Upper lobe of right lung (tissue), 1 donor: ENCODE results near the gene FNIP2. TPM values are rescaled to one million over a fixed set of nuclear protein-coding genes. Genes with fewer than 3 reads are reported as not detected.
"Not testable (repeated sequence)": the region's sequence is repeated elsewhere in the genome, so short reads cannot be mapped to it uniquely, and the experiment has no call there.

Experiments used
- ATAC-seq: fragments of 200-7000 bp; cut with Tn5 transposase; one replicate; pipeline ENCODE4 v1.9.1; 2020; ENCODE audit warnings: mild to moderate bottlenecking, moderate library complexity
- DNase-seq: peaks from one replicate; pipeline ENCODE4 v3.0.0-alpha.2; 2020
- H3K27ac ChIP-seq: fragments of 200-600 bp; one replicate; pipeline ENCODE4 v1.8.0; 2022
- H3K27me3 ChIP-seq: fragments of 200-600 bp; one replicate; pipeline ENCODE4 v1.8.0; 2022; ENCODE audit warnings: mild to moderate bottlenecking
- H3K36me3 ChIP-seq: fragments of 200-600 bp; one replicate; pipeline ENCODE4 v1.8.0; 2022
- H3K4me1 ChIP-seq: fragments of 200-600 bp; one replicate; pipeline ENCODE4 v1.8.0; 2022
- H3K4me3 ChIP-seq: fragments of 200-600 bp; one replicate; pipeline ENCODE4 v1.8.0; 2022; ENCODE audit warnings: mild to moderate bottlenecking
- H3K9me3 ChIP-seq: fragments of 200-600 bp; one replicate; pipeline ENCODE4 v1.8.0; 2022
- CTCF ChIP-seq: fragments of 200-600 bp; IDR thresholded peaks from one replicate; pipeline ENCODE4 v1.8.0; 2022; ENCODE audit warnings: antibody characterized with exemption
- intact Hi-C: fragments of 100-400 bp; cut with DNase I; formaldehyde crosslinking; loops from one replicate; pipeline ENCODE4 v1.11.0; 2022
- total RNA-seq: library from RNA; stranded (reverse); fragmentation: NEBNext Ultra II Directional; extraction: Animal tissue kit (Norgen Biotek cat#: 25700); gene quantifications from one replicate; pipeline ENCODE4 v1.2.1, GENCODE V29; 2021
- donor health status: DM: no; HTN: yes; CAD: no; lungs with severe emphysema.

Gene FNIP2
- total RNA-seq, 1 donor from 2014 or later = 98.4 TPM

GRCh38 chr4:158786955-158787354 lies 18.1 kb downstream of the FNIP2 start:
- no peaks in the 10 kb centered on the region for H3K36me3 ChIP-seq
- no peaks in the 10 kb centered on the region for H3K27me3 ChIP-seq
- ATAC-seq (no peak), DNase-seq (no peak)
- H3K27ac ChIP-seq = no peak overlapping the region
- TF ChIP-seq CTCF = no peak
- intact Hi-C loops = no loop called here
- H3K4me1 ChIP-seq = peaks cover 64% of the 10 kb centered on the region
- H3K4me3 ChIP-seq = no peak overlapping the region
- H3K9me3 ChIP-seq = no peaks in the 10 kb centered on the region

DNA sequence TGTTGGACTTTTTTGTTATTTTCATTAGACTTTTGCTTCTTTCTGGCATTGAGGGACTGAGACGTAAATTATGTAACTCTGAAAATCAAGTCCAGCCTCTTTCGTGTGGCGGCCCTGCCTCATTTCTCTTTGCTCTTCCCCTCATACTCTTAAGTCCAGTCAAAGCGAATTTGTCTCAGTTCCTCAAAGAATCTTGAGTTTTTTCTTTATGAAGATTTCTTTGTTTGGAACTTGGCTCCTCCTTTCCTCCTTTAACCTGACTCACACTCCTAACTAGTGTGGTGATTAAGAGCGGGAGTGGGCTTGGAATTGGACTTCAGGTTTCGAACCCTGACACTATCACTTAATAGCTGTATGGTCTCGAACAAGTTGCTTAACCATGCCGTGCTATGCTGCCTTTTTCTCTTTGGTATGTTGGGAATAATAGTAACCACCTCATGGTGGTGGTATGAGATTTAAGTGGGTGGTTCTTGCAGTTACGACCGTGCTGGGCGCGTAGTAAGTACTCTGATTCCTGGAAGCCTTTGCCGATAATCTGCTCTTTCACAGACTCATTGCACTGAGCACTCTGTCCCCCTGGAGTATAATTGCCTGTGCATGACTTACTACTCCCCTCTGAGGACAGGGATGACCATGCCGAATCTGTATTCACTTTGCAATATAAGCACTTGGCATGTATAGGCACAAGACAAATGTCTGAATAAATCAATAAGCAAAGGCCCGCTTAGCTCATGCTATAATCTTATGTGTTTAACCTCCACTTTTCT lies 19.1 kb downstream of the FNIP2 start:
- H3K36me3 ChIP-seq = no peaks in the 10 kb centered on the region
- no peaks in the 10 kb centered on the region for H3K27me3 ChIP-seq
- H3K9me3 ChIP-seq = no peaks in the 10 kb centered on the region
- H3K4me1 ChIP-seq = peaks cover 60% of the 10 kb centered on the region
- H3K27ac ChIP-seq = no peak overlapping the region
- TF ChIP-seq CTCF = no peak
- intact Hi-C loops = no loop called here
- no peak overlapping the region for H3K4me3 ChIP-seq
- ATAC-seq (no peak), DNase-seq (no peak)

DNA sequence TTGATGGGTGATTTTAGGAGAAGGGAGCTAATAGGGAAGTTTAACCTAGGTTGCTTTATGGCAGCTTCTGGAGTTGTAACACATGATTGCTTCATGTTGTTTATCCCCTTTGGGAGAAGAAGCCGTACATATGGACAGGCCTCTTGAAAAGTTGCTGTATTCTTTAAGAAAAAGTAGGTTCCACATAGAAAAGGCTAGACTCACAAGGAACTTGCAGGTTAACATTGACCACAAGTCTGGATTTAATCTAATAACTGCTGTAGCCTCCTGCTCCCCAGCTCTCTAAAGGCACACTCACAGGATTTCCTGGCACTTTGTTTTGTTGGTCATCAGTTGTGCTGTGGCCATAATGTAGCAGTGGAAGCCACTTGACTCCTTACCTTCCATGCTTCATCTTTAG lies 19.7 kb downstream of the FNIP2 start:
- H3K9me3 ChIP-seq = no peaks in the 10 kb centered on the region
- H3K36me3 ChIP-seq = no peaks in the 10 kb centered on the region
- peak; percentile 41 for ATAC-seq
- no peaks in the 10 kb centered on the region for H3K27me3 ChIP-seq
- DNase-seq = no peak
- intact Hi-C loops = no loop called here
- TF ChIP-seq CTCF = no peak
- peaks cover 56% of the 10 kb centered on the region for H3K4me1 ChIP-seq
- no peak overlapping the region for H3K27ac ChIP-seq
- H3K4me3 ChIP-seq = no peak overlapping the region

DNA sequence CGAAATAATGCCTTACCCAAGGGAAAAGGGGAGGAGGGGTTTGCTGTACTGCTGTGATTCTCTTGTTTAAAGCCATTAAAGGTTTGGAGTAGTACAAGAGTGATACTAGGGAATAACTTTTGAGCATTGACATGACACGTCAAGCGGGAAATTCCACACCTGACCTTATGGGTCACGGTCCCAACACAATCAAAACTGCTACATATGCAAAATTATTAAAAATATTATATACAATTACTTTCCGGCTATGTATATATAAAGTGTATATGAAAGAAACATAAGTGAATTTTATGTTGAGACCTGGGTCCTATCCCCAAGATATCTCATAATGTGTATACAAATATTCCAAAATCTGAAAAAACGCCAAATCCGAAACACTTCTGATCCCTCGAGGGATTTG lies 21.0 kb downstream of the FNIP2 start:
- Histone ChIP-seq H3K4me1 (peaks cover 49% of the 10 kb centered on the region), H3K36me3 (no peaks in the 10 kb centered on the region)
- intact Hi-C loops = no loop called here

DNA sequence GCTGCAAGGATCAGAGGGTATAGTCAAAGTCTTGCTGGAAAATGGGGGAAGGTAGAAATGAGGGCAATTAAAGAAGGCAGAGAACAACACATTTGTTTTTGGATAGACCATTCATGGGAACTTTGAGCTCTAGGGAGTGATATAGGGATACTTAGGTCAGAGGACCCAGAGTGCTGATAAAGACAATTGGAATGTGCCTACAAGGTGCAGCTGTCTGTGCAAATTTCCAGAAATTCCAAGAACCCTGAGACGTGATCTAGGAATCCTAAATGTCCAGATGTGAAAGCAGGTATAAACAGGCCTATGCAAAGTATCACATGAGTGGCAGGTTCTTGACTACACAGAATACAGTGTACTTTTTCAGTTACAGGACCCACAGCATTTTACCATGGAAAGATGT lies 24.2 kb downstream of the FNIP2 start:
- peaks cover 21% of the 10 kb centered on the region for H3K4me1 ChIP-seq
- no peaks in the 10 kb centered on the region for H3K36me3 ChIP-seq
- intact Hi-C loops = no loop called here
- H3K27me3 ChIP-seq = no peaks in the 10 kb centered on the region
- H3K4me3 ChIP-seq = no peak overlapping the region
- no peak overlapping the region for H3K27ac ChIP-seq
- DNase-seq = no peak
- H3K9me3 ChIP-seq = no peaks in the 10 kb centered on the region
- ATAC-seq = no peak
- no peak for TF ChIP-seq CTCF

More for the DNA sequence above, 21.0 kb downstream of the FNIP2 start:
- TF ChIP-seq CTCF = no peak
- DNase-seq (no peak), ATAC-seq (no peak)
- Histone ChIP-seq H3K27ac (no peak overlapping the region), H3K4me3 (no peak overlapping the region), H3K27me3 (no peaks in the 10 kb centered on the region), H3K9me3 (no peaks in the 10 kb centered on the region)

GRCh38 chr4:158793430-158793829 lies 24.6 kb downstream of the FNIP2 start:
- H3K27me3 ChIP-seq, DNase-seq, H3K27ac ChIP-seq, intact Hi-C loops, H3K9me3 ChIP-seq, ATAC-seq, H3K4me3 ChIP-seq, H3K36me3 ChIP-seq: not testable (repeated sequence)
- H3K4me1 ChIP-seq = peaks cover 17% of the 10 kb centered on the region
